ENCODE measurements around the gene RANBP3.
A peak's percentile ranks its signal among the peaks of the same experiment; 100 is the strongest.
"Not testable (repeated sequence)": the region's sequence is repeated elsewhere in the genome, so short reads cannot be mapped to it uniquely, and the experiment has no call there.

The RANBP3 gene

GRCh38 chr19:5977785-5978605 is at the start of gene RANBP3:
RANBP3 (minus strand) TSS chr19:5978140; CDS start chr19:5978082, 58 bp downstream.
- peak; percentile 97 for DNase-seq

- no peak for DNase-seq
Observed at GRCh38 chr19:6026390-6027227, 48.7 kb upstream of the RANBP3 start.

GRCh38 chr19:6024756-6025155 is 46.8 kb upstream of the RANBP3 start:
- not testable (repeated sequence) for DNase-seq

GRCh38 chr19:6023936-6024335 is 46.0 kb upstream of the RANBP3 start:
- DNase-seq = no peak

GRCh38 chr19:6023085-6023682 is 45.2 kb upstream of the RANBP3 start:
- DNase-seq = no peak

- DNase-seq = no peak
Observed at GRCh38 chr19:6022570-6023064, 44.7 kb upstream of the RANBP3 start.

- peak; percentile 82 for DNase-seq
Observed at GRCh38 chr19:6021878-6022569, 44.1 kb upstream of the RANBP3 start.

GRCh38 chr19:6020972-6021805 is 43.2 kb upstream of the RANBP3 start:
- DNase-seq = no peak

- DNase-seq = no peak
Observed at GRCh38 chr19:6020166-6020882, 42.4 kb upstream of the RANBP3 start.

- DNase-seq = peak; percentile 2
Observed at GRCh38 chr19:6018786-6019185, 40.8 kb upstream of the RANBP3 start.

GRCh38 chr19:6017576-6017975 is 39.6 kb upstream of the RANBP3 start:
- DNase-seq = no peak

GRCh38 chr19:6015841-6016545 is 38.1 kb upstream of the RANBP3 start:
- no peak for DNase-seq

GRCh38 chr19:6014551-6015135 is 36.7 kb upstream of the RANBP3 start:
- DNase-seq = no peak

GRCh38 chr19:6012426-6013170 is 34.7 kb upstream of the RANBP3 start:
- no peak for DNase-seq

GRCh38 chr19:6011794-6012193 is 33.9 kb upstream of the RANBP3 start:
- DNase-seq = no peak

- DNase-seq = no peak
Observed at GRCh38 chr19:6011206-6011605, 33.3 kb upstream of the RANBP3 start.

- no peak for DNase-seq
Observed at GRCh38 chr19:6010107-6010506, 32.2 kb upstream of the RANBP3 start.

GRCh38 chr19:6007866-6008265 is 29.9 kb upstream of the RANBP3 start:
- no peak for DNase-seq

GRCh38 chr19:6006896-6007295 is 29.0 kb upstream of the RANBP3 start:
- DNase-seq = no peak
